ENCODE results near the gene ZNF282.

ZNF282 gene

GRCh38 chr7:149195180-149196150 is at the start of gene ZNF282:
TSS of gene ZNF282 (plus strand) at chr7:149195546. CDS start at chr7:149195590, 44 bp downstream.
- DNase-seq (ENCODE audit: low read depth), result peak; percentile 80

- DNase-seq (ENCODE audit: low read depth), result peak; percentile 80
Measured at GRCh38 chr7:149147072-149147751, 48.1 kb upstream of the ZNF282 start, which contains the start of gene ZNF398. TSS of gene ZNF398 (plus strand) at chr7:149147453. CDS start at chr7:149147743, 290 bp downstream.

- DNase-seq (ENCODE audit: low read depth), result peak; percentile 53
Measured at GRCh38 chr7:149147752-149148653, 47.3 kb upstream of the ZNF282 start.

GRCh38 chr7:149150981-149151380 is 44.4 kb upstream of the ZNF282 start:
- DNase-seq (ENCODE audit: low read depth), result no peak

- no peak for DNase-seq (ENCODE audit: low read depth)
Measured at GRCh38 chr7:149153346-149153745, 42.0 kb upstream of the ZNF282 start.

- DNase-seq (ENCODE audit: low read depth), result no peak
Measured at GRCh38 chr7:149154056-149154455, 41.3 kb upstream of the ZNF282 start.

- no peak for DNase-seq (ENCODE audit: low read depth)
Measured at GRCh38 chr7:149156898-149157297, 38.4 kb upstream of the ZNF282 start.

- no peak for DNase-seq (ENCODE audit: low read depth)
Measured at GRCh38 chr7:149161241-149161848, 34.0 kb upstream of the ZNF282 start.

- no peak for DNase-seq (ENCODE audit: low read depth)
Measured at GRCh38 chr7:149166142-149166541, 29.2 kb upstream of the ZNF282 start.

- no peak for DNase-seq (ENCODE audit: low read depth)
Measured at GRCh38 chr7:149166630-149167352, 28.6 kb upstream of the ZNF282 start.

GRCh38 chr7:149171892-149172533 is 23.3 kb upstream of the ZNF282 start:
- no peak for DNase-seq (ENCODE audit: low read depth)

- no peak for DNase-seq (ENCODE audit: low read depth)
Measured at GRCh38 chr7:149172534-149172920, 22.8 kb upstream of the ZNF282 start.

- no peak for DNase-seq (ENCODE audit: low read depth)
Measured at GRCh38 chr7:149175150-149175549, 20.2 kb upstream of the ZNF282 start.

- no peak for DNase-seq (ENCODE audit: low read depth)
Measured at GRCh38 chr7:149179241-149179640, 16.1 kb upstream of the ZNF282 start.

GRCh38 chr7:149180722-149181449 is 14.5 kb upstream of the ZNF282 start:
- DNase-seq (ENCODE audit: low read depth), result no peak

GRCh38 chr7:149181450-149181790 is 13.9 kb upstream of the ZNF282 start:
- DNase-seq (ENCODE audit: low read depth), result no peak

GRCh38 chr7:149184274-149184673 is 11.1 kb upstream of the ZNF282 start:
- no peak for DNase-seq (ENCODE audit: low read depth)

- no peak for DNase-seq (ENCODE audit: low read depth)
Measured at GRCh38 chr7:149188213-149188612, 7.1 kb upstream of the ZNF282 start.

GRCh38 chr7:149188637-149189259 is 6.6 kb upstream of the ZNF282 start:
- DNase-seq (ENCODE audit: low read depth), result no peak
